Measurements from ENCODE around the gene NAPSA. TPM values are rescaled to one million over a fixed set of nuclear protein-coding genes. Genes with fewer than 3 reads are reported as not detected.

NAPSA gene
- total and polyA plus RNA-seq, 9 of the 15 experiments (the other 6 are each of a cell fraction or from before 2014, with no cell fraction given): 0.25 to 1.9 (median 0.69) TPM

- TF ChIP-seq RERE (CRISPR knock-in tag; IDR thresholded peaks at IDR 0.05; ENCODE audit: borderline replicate concordance) (no peak), MED1 (CRISPR knock-in tag; IDR thresholded peaks at IDR 0.05; ENCODE audit: borderline replicate concordance) (no peak), ZNF696 (CRISPR knock-in tag; conservative IDR thresholded peaks at IDR 0.05) (no peak), MXD1 (CRISPR knock-in tag; IDR thresholded peaks at IDR 0.05; ENCODE audit: borderline replicate concordance, poor library complexity, severe bottlenecking) (no peak), ZKSCAN3 (CRISPR knock-in tag; IDR thresholded peaks at IDR 0.05) (no peak), RBFOX2 (IDR thresholded peaks at IDR 0.05; ENCODE audit: low read depth, low read length) (no peak), NELFE (IDR thresholded peaks at IDR 0.05; ENCODE audit: insufficient read depth, insufficient read length) (no peak), TOE1 (IDR thresholded peaks at IDR 0.05; ENCODE audit: borderline replicate concordance) (no peak), TOE1 (CRISPR knock-in tag; IDR thresholded peaks at IDR 0.05; ENCODE audit: borderline replicate concordance, low read depth) (no peak), MLX (CRISPR knock-in tag; conservative IDR thresholded peaks at IDR 0.05) (no peak), PTBP1 (IDR thresholded peaks at IDR 0.05; ENCODE audit: low read depth, low read length) (no peak), HMGN3 (IDR thresholded peaks at IDR 0.05; ENCODE audit: borderline replicate concordance, extremely low read depth, insufficient read length, low read depth, low read length) (peak; percentile 86), HNRNPH1 (optimal IDR thresholded peaks at IDR 0.05; ENCODE audit: low read depth, low read length) (no peak), NCOR1 (IDR thresholded peaks at IDR 0.05) (peak; percentile 71), ZNF175 (CRISPR knock-in tag; IDR thresholded peaks at IDR 0.05; ENCODE audit: low read depth) (no peak), TGIF2 (CRISPR knock-in tag; IDR thresholded peaks at IDR 0.05) (no peak), BCLAF1 (IDR thresholded peaks at IDR 0.05; ENCODE audit: borderline replicate concordance in 1 of 2, control insufficient read depth in 1 of 2, low read depth in 2 of 2, low read length in 1 of 2) (no peak), ZNF384 (IDR thresholded peaks at IDR 0.05; ENCODE audit: low read depth, low read length) (no peak)
Observed at GRCh38 chr19:50333235-50333736, 32.2 kb downstream of the NAPSA start (continued).

Data from K562 (cell line).